ENCODE data around the gene MAP1LC3A.

DNA sequence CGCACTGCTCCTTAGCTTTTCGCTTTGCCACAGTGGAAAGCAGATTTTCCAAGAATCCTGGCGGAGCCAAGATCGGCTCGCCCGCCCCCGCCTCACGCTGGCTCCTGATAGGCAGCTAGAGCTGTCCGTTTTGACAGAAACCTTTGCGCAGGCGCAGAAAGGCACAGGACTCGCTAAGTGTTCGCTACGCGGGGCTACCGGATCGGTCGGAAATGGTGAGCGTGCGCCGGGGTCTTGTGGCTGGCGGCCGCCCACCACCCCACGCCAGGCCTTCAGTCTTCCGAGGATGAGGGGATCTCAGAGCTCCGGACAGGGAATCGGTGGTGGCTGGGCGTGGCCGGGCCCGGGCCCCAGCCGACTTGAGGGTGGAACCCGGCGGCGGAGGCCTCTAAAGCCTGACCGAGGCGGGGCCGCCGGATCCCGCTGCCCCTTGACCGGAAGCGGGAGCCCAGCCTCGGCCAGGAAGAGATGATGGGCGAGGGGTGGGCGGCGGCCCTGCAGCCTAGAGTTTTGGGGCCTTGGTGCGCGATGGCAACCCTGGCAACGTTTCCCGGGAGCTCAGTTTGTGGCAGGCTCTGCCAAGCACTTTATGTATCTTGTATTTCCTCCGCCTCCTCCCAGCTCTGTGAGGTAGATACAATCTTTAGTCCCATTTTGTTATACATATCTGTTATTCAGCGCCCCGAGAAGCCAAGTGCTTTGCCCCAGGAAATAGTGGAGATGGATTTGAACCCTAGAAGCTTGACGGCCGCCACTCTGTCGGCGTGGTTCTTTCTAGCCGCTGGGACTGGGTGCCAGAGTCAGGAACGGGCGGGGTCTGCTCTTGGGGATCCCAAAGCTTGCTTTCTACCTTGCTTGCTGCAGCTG, 42.0 kb upstream of the MAP1LC3A start, which contains the start of gene DYNLRB1:
- TF ChIP-seq POLR2AphosphoS5 (IDR thresholded peaks at IDR 0.05) = peak; percentile 55 to 90 (median 58)
- TF ChIP-seq, protein P1, sequence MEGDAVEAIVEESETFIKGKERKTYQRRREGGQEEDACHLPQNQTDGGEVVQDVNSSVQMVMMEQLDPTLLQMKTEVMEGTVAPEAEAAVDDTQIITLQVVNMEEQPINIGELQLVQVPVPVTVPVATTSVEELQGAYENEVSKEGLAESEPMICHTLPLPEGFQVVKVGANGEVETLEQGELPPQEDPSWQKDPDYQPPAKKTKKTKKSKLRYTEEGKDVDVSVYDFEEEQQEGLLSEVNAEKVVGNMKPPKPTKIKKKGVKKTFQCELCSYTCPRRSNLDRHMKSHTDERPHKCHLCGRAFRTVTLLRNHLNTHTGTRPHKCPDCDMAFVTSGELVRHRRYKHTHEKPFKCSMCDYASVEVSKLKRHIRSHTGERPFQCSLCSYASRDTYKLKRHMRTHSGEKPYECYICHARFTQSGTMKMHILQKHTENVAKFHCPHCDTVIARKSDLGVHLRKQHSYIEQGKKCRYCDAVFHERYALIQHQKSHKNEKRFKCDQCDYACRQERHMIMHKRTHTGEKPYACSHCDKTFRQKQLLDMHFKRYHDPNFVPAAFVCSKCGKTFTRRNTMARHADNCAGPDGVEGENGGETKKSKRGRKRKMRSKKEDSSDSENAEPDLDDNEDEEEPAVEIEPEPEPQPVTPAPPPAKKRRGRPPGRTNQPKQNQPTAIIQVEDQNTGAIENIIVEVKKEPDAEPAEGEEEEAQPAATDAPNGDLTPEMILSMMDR (IDR thresholded peaks at IDR 0.05) = no peak

All from suprapubic skin (tissue), 3 donors.